Purkinje cell (primary cell): ENCODE measurements around the gene ZNF677. TPM values are rescaled to one million over a fixed set of nuclear protein-coding genes. Genes with fewer than 3 reads are reported as not detected.

Source experiments
- polyA plus RNA-seq: library from polyadenylated mRNA; unstranded; fragments of >200 nt; fragmentation: Nextera tagmentation; gene quantifications from 2 replicates; pipeline ENCODE4 v1.2.1, GENCODE V29; 2014

The ZNF677 gene
- 18.1 and 19.4 TPM in 2 replicates for polyA plus RNA-seq

GRCh38 chr19:53254411-53255341, at the start of gene ZNF677:
Gene ZNF677, minus strand, starts transcription at chr19:53254873. Its CDS starts 3,323 bp downstream, at chr19:53251550.

GRCh38 chr19:53267623-53268022, 12.9 kb upstream of the ZNF677 start, which contains the start of gene VN1R4:
Gene VN1R4, minus strand, starts transcription at chr19:53267723. Its CDS starts 58 bp downstream, at chr19:53267665.

GRCh38 chr19:53257715-53258342, 3.2 kb upstream of the ZNF677 start, which contains the start of gene VN1R2:
Gene VN1R2, plus strand, starts transcription at chr19:53258292. Its CDS starts 84 bp downstream, at chr19:53258376.

GRCh38 chr19:53192771-53193534, 61.7 kb downstream of the ZNF677 start, which contains the start of gene ZNF665:
Gene ZNF665, minus strand, starts transcription at chr19:53193358. Its CDS starts 10,460 bp downstream, at chr19:53182898.

Other genes with a start within 250 kb of the ZNF677 start
- gene ERVV-1, start 241.0 kb downstream of the ZNF677 start, polyA plus RNA-seq, result not detected in 2 replicates
- gene ERVV-2, start 210.1 kb downstream of the ZNF677 start, polyA plus RNA-seq, result not detected in 2 replicates
- 6.8 and 8.2 TPM in 2 replicates for gene ZNF160, start 151.5 kb downstream of the ZNF677 start, polyA plus RNA-seq
- gene ZNF415, start 122.0 kb downstream of the ZNF677 start, polyA plus RNA-seq, result 46.1 and 56.6 TPM in 2 replicates
- 4.1 and 5.0 TPM in 2 replicates for gene ZNF347, start 95.8 kb downstream of the ZNF677 start, polyA plus RNA-seq
- 1.6 and 3.5 TPM in 2 replicates for gene ZNF665, start 61.5 kb downstream of the ZNF677 start, polyA plus RNA-seq
- not detected in 2 replicates for gene VN1R2, start 3.4 kb upstream of the ZNF677 start, polyA plus RNA-seq
- not detected in 2 replicates for gene VN1R4, start 12.8 kb upstream of the ZNF677 start, polyA plus RNA-seq
- gene ZNF845, start 78.9 kb upstream of the ZNF677 start, polyA plus RNA-seq, result 1.9 and 3.6 TPM in 2 replicates
- 8.0 and 15.0 TPM in 2 replicates for gene ZNF525, start 110.8 kb upstream of the ZNF677 start, polyA plus RNA-seq
- 3.7 and 4.8 TPM in 2 replicates for gene ZNF765, start 140.3 kb upstream of the ZNF677 start, polyA plus RNA-seq
- 4.9 and 6.5 TPM in 2 replicates for gene ZNF761, start 177.1 kb upstream of the ZNF677 start, polyA plus RNA-seq
- 1.2 and 6.8 TPM in 2 replicates for gene ZNF813, start 212.9 kb upstream of the ZNF677 start, polyA plus RNA-seq